ENCODE data around the gene CDKAL1.

CDKAL1 gene

GRCh38 chr6:21257125-21257524 is 722.9 kb downstream of the CDKAL1 start:
- Histone ChIP-seq H3F3A (ENCODE audit: low read depth) (no peaks in the 10 kb centered on the region), H3K4me2 (ENCODE audit: low read depth, low read length, poor library complexity, severe bottlenecking) (no peak overlapping the region), H3K9me3 (ENCODE audit: insufficient read depth, low read depth, low read length) (peaks cover 4% of the 10 kb centered on the region; the same call in 1 of the 2 replicates), H3K79me2 (ENCODE audit: insufficient read depth, low read length) (no peaks in the 10 kb centered on the region), H2AFZ (ENCODE audit: low read length) (no peak overlapping the region), H3K9me2 (replicated peaks; ENCODE audit: low read depth, low read length) (no peaks in the 10 kb centered on the region), H3K4me3 (ENCODE audit: low read length, poor library complexity, severe bottlenecking) (no peak overlapping the region), H3K36me3 (ENCODE audit: insufficient read depth, low read length) (no peaks in the 10 kb centered on the region), H3K27me3 (ENCODE audit: insufficient read depth, low read length, poor library complexity, severe bottlenecking) (no peaks in the 10 kb centered on the region), H3K9ac (ENCODE audit: low read depth, low read length, poor library complexity, severe bottlenecking) (no peak overlapping the region), H4K20me1 (ENCODE audit: insufficient read depth, low read length, poor library complexity, severe bottlenecking) (no peaks in the 10 kb centered on the region), H3K4me1 (ENCODE audit: insufficient read depth, low read length, poor library complexity, severe bottlenecking) (peaks cover 4% of the 10 kb centered on the region)
- TF ChIP-seq CTCF (conservative IDR thresholded peaks at IDR 0.05; ENCODE audit: low read length): no peak

- H3K79me2 ChIP-seq (ENCODE audit: insufficient read depth, low read length): no peaks in the 10 kb centered on the region
- TF ChIP-seq CTCF (conservative IDR thresholded peaks at IDR 0.05; ENCODE audit: low read length) (no peak), EZH2phosphoT487 (IDR thresholded peaks at IDR 0.05; ENCODE audit: borderline replicate concordance) (no peak)
- no peaks in the 10 kb centered on the region for H3F3A ChIP-seq (ENCODE audit: low read depth)
- H3K9me2 ChIP-seq (replicated peaks; ENCODE audit: low read depth, low read length): no peaks in the 10 kb centered on the region
- no peaks in the 10 kb centered on the region for H3K27me3 ChIP-seq (ENCODE audit: insufficient read depth, low read length, poor library complexity, severe bottlenecking)
- peaks cover 8% of the 10 kb centered on the region for H3K4me1 ChIP-seq (ENCODE audit: insufficient read depth, low read length, poor library complexity, severe bottlenecking)
- H3K9ac ChIP-seq (ENCODE audit: low read depth, low read length, poor library complexity, severe bottlenecking): no peak overlapping the region
- no peaks in the 10 kb centered on the region for H3K36me3 ChIP-seq (ENCODE audit: insufficient read depth, low read length)
- no peak overlapping the region for H3K4me3 ChIP-seq (ENCODE audit: low read length, poor library complexity, severe bottlenecking)
- no peak overlapping the region for H2AFZ ChIP-seq (ENCODE audit: low read length)
- no peaks in the 10 kb centered on the region for H4K20me1 ChIP-seq (ENCODE audit: insufficient read depth, low read length, poor library complexity, severe bottlenecking)
- peaks cover 4% of the 10 kb centered on the region; the same call in 1 of the 2 replicates for H3K9me3 ChIP-seq (ENCODE audit: insufficient read depth, low read depth, low read length)
- no peak overlapping the region for H3K4me2 ChIP-seq (ENCODE audit: low read depth, low read length, poor library complexity, severe bottlenecking)
Observed at GRCh38 chr6:21258665-21259064, 724.4 kb downstream of the CDKAL1 start.

GRCh38 chr6:21259660-21260059 is 725.4 kb downstream of the CDKAL1 start:
- no peak overlapping the region for H3K4me2 ChIP-seq (ENCODE audit: low read depth, low read length, poor library complexity, severe bottlenecking)
- no peaks in the 10 kb centered on the region for H3K36me3 ChIP-seq (ENCODE audit: insufficient read depth, low read length)
- peaks cover 14% of the 10 kb centered on the region for H3K4me1 ChIP-seq (ENCODE audit: insufficient read depth, low read length, poor library complexity, severe bottlenecking)
- H3K4me3 ChIP-seq (ENCODE audit: low read length, poor library complexity, severe bottlenecking): no peak overlapping the region
- no peak for TF ChIP-seq CTCF (conservative IDR thresholded peaks at IDR 0.05; ENCODE audit: low read length)
- H3K9me3 ChIP-seq (ENCODE audit: insufficient read depth, low read depth, low read length): peaks cover 2% of the 10 kb centered on the region; the same call in 1 of the 2 replicates
- no peaks in the 10 kb centered on the region for H3K79me2 ChIP-seq (ENCODE audit: insufficient read depth, low read length)
- H4K20me1 ChIP-seq (ENCODE audit: insufficient read depth, low read length, poor library complexity, severe bottlenecking): no peaks in the 10 kb centered on the region
- H3K27me3 ChIP-seq (ENCODE audit: insufficient read depth, low read length, poor library complexity, severe bottlenecking): no peaks in the 10 kb centered on the region
- H2AFZ ChIP-seq (ENCODE audit: low read length): no peak overlapping the region
- no peaks in the 10 kb centered on the region for H3K9me2 ChIP-seq (replicated peaks; ENCODE audit: low read depth, low read length)
- H3F3A ChIP-seq (ENCODE audit: low read depth): no peaks in the 10 kb centered on the region
- H3K9ac ChIP-seq (ENCODE audit: low read depth, low read length, poor library complexity, severe bottlenecking): no peak overlapping the region
